Right forelimb (tissue), 1 donor: ENCODE measurements around the gene MYO3B.
A peak's percentile ranks its signal among the peaks of the same experiment; 100 is the strongest.

Experiments
- DNase-seq: peaks from one replicate; pipeline ENCODE4 v3.0.0-alpha.2; 2018

Gene MYO3B

DNA sequence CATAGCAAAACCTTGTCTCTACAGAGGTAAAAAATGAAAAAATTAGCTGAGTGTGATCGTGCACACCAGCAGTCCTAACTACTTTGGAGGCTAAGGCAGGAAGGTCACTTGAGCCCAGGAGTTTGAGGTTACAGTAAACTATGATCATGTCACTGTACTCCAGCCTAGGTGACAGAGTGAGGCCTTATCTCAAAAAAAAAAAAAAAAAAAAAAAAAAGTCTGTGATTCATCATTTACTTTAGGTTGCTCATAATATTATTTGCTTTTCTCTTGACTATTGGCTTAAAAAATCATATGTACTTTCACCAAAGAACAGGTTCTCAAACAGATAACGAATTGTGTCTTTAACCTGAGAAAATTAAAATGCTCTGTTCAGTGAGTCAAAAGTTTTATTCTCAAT is 129.1 kb downstream of the MYO3B start:
- DNase-seq: no peak

DNA sequence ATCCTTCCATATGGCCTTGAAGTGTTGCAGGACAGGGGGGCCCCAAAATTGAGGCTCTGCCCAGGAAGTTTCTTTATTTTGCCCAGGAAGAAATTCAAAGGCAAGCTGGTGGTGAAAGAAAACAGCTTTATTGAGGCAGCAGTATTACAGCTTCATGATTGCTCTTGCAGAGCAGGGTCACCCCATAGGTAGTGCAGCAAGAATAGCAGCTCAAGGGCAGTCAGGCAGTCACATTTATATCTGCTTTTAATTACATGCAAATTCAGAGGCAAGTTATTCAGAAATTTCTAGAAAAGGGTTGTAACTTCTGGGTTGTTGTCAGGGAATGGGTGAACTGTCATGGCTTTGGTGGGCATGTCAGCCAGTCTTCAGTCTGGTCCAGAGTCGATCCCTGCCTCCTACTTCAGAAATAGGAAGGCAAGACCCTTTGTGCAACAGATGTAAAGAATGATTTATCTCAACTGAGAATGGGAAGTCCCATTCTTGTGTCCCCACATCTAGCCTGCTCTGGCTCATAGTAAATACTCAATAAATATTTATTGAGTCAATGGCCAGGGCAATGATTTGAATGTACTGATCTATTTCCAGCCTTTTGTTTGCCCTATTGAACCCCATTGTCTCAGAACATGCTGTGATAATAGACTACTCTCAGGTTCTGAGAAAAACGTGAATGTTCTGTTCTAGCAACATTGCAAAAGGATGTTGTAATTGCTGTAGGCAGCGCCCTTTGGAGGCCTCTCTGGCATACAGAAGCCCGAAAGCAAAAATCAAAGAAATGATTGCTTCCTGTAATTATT is 129.8 kb downstream of the MYO3B start:
- no peak for DNase-seq

DNA sequence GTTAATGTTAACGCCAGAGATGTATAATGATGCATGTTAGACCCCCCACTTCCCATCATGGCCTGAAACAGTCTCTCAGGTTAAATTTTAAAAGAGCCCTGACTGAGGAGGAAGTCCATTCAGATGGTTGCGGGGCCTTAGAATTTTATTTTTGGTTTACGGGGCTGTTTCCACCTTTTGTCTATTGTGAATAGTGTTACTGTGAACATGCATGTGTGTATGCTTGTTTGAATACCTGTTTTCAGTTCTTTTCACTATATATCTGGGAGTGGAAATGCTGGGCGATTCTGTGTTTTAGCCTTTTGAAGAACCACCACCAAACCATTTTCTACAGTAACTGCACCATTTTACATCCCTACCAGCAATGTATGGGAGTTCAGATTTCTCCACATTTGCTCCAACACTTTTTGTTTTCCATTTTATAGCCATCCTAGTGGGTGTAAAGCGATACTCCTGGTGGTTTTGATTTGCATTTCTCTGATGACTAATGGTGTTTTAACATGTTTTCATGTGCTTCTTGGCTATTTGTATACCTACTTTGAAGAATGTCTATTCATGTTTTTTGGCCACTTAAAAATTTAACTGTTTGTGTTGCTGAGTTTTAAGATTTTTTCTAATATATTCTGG is 133.0 kb downstream of the MYO3B start:
- no peak for DNase-seq

DNA sequence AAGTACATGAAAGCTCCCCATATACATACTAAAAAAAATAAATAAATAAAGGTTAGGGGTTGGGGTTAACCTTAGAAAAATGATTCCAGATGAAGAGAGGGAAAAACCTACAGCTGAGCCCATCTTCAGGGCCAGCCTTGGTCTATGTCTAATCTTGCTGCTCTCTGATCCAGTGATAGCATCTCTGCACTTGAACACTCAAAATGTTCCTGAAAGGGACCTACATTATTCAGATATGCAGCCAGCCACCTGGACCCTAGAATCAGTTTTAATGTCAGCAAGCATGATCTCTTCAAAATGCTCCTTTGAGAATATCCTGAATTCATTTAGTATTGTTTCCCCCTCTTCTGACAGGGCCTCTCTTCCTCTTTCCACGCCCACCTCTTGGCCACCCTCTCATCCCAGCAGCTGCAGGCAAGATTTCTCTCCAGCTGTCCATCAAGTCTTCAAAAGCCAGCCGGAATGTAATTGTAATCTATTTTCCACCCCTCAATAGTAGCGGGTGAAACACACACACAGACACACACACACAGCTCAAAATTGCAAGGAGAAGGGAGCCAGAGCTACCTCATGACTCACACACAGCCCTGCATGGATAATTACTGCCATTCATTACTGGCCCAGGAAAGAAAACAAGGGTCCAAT is 135.5 kb downstream of the MYO3B start:
- peak; percentile 47 for DNase-seq

DNA sequence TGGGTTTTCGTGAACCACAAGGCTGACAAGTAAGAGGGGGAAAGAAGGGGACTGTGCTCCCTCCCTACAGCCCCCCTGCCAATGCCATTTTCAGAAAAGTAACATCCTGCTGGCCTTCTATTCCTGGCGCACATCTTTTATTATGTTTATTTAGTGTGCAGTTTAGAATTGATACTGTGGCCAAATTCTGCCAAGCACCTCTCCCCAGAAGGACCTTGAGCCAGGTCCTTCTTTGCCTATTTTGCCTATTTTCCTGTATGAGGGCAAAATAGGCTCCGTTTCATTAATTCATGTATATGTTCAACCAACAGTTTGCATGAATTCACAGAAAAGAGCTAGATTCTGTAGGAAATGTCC is 136.0 kb downstream of the MYO3B start:
- DNase-seq: no peak

DNA sequence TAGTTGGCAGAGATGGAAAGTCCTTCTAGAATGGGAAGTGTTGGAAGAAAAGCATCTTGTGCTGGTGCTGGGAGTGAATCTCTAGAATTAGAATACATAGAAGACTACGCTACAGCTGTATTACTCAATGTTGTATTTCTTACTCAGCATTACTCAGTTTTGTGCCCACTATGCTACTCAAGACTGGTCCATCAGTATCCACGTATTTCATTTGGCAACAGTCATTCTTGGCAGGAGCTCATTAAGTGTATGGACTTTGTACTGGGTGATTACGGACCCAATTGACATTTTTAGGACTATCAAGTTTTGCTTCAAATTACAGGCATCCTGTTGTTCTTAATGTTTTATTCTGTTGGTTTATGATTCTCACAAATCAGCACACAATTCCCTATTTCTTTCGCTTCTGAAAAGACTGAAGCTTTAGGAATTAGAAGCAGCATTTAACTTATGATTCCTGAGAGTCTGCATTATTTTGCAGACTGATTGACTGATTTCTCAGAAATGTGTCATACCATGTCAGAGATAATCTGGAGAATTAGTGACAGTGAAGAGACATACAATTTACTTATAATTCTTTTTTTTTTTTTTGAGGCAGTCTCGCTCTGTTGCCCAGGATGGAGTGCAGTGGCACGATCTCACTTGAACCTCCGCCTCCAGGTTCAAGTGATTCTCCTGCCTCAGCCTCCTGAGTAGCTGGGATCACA is 136.9 kb downstream of the MYO3B start:
- DNase-seq: no peak

DNA sequence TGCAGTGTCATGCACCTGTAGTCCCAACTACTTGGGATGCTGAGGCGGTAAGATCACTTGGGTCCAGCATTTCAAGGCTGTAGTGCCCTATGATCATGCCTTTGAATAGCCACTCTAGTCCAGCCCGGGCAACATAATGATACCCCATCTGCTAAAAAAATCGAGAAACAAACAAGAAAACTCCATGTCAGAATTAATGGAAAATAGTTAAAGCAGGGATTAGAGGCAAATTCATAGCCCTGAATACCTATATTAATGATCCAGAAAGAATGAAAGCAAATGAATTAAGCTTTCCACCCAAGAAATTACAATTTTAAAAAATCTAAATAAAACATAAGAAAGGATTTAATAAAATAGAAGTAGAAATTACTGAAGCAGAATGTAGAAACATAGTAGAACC is 143.0 kb downstream of the MYO3B start:
- DNase-seq: no peak

DNA sequence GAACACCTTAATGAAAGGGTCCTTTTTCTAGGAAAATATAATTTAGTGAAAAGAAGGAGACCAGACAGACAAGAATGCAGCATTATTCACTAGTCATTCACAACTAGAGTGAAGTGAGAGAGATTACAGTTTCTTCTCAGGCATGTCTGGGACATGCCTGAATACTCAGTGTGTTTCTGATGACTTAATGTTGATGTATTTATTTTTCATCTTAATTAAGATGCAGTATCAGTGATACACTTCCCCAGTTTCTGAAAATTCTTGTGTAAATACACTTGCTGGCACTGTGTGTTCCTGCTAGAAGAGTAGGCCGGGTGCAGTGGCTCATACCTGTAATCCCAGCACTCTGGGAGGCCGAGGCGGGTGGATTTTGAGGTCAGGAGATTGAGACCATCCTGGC is 143.6 kb downstream of the MYO3B start:
- DNase-seq: no peak

DNA sequence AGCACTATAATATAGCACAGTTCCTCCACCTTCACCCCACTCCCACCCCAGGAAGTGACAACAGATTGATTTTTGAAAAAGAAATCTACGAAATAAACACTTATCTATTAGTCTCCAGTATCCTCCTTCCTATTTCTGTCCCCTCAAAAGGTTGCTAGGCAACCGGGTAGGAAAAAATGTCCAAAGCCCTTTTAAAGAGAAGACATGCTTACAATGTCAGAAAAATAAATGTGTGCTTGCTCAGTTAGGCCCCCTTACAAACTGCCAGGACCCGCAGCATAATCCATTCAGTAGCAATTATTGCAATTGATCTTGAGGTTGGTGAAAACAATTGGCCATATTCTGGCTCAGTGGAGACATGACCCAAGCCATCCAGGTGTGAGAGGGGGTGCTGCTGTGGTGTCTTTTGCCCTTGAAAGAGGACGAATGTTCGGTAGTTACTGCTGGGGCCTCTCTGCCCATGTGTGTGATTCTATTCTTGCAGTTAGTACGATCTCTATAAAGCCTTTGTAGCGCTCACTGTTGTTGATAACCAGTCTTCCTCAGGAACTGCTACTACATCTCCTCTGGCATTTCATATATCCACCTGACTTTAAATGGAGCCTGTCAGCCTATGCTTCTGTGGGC is 144.3 kb downstream of the MYO3B start:
- DNase-seq: no peak

DNA sequence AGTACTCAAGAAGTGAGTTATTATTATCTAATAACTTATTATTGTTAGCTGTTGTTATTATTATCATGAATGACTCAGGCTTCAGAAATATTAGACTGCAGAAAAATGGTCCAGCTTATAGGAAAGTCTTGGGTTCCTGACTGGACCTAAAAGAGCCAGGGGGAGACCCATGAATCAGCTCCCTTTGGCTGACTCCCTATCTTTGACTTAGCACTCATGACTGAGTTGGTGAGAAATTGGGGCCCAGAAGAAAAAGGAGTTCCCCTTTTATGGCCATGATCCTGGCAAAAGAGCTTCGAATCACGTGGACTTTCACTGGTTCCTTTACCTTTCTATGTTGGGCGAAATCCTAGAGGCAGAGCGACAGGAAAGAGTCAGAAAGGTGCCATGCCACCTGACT is 145.8 kb downstream of the MYO3B start:
- DNase-seq: no peak

DNA sequence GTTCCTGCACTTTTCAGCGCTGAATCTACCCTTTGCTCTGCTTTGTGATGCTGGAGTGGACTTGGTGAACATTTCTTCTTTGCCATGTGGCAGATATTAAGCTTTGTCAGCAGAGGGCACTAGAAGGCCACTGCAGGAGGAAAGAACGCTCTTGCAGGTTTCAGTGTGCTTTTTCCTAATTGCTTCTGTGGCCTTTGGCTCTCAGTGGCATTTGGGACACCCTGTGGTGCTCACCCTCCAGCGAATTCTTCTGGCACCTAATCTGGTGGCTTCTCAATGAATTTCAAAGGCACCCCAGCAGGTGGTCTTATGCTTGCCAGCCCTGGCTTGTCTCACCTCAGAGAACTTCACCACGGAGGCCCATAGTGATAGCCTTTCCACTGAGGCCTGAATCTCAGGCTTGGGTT is 146.7 kb downstream of the MYO3B start:
- no peak for DNase-seq

DNA sequence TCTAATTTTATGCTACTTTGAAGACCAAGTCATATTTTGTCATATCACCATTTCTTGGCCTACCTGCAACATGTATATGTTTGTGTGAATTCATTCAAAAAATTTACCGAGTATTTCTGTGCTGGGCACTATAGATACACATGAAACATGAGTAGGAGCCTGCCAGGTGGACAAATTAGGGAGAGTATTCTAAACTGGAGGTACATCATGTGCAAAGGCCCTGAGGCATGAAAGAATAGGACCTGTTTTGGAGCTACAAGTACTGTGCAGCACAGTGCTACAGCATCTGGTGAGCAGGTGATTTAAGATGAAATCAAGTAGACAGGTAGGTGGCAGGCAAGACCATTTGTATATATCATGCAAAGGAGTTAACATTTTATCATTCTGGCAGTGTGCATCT is 152.9 kb downstream of the MYO3B start:
- DNase-seq: no peak

DNA sequence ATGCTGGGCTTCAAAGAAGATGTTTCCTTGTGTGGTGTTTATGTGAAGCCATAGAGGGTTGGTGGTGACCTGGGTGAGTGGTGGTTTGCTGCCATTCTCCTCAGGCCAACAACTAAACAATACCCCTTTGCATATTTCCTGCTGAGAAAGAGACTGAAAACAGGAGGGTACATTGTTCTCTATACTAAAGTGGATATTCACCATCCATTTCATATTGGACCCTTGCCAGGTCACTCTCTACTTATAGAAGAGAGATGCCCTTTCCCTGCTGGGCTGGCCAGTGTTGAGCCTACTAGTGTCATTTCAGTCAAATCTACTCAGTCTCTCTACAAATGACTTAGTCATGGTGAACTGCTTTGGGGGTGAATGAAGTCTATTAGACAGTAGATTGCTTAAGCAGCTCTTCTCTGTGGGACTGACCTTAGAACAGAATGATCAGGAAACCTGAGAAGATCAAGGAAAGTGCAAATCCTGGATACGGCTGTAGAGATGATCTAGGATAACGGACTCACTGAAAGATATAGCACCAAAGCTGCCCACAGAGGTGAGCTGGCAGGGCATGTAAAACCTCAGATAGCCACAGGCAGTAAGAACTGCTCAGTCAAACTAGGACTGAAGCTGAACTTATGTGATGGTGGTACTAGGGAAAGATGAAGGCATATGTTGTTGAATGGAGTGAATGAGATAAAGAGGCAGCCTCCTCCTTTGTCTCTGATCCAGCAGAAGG is 154.9 kb downstream of the MYO3B start:
- DNase-seq: no peak

DNA sequence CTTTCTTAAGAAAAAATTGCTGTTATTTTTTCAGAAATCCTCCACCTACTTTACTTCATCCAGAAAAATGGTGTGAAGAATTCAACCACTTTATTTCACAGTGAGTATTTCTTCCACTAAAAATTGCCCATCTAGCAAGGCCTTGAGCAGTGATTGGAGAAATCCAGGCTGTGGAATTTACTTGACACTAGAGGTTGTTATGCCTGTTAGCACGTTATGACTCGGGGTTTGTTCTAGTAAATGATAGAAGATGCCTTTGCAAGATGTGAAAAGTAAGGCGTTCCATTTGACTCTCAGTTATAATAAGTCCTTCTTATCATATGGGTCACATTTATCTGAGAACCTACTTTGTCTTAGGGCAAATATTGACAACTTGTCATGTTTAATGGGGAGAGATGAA is 157.4 kb downstream of the MYO3B start:
- no peak for DNase-seq

DNA sequence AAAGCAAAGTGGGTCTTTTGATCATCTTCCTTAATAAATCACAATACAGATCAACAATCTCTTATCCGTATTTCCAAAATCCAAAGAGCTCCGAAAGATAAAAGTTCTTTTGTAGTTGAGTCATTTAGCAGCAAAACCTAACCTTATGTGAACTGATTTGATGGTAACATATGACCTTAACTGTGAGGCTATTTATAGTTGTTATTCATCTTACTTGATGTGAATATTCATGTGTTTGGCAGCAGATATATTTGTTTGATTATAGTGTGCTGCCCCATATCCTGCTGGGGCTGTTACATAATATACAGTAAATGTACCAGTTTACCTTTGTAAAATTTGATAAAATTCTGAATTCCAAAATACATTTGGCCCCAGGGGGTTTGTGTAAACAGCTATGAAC is 158.5 kb downstream of the MYO3B start:
- DNase-seq: no peak

DNA sequence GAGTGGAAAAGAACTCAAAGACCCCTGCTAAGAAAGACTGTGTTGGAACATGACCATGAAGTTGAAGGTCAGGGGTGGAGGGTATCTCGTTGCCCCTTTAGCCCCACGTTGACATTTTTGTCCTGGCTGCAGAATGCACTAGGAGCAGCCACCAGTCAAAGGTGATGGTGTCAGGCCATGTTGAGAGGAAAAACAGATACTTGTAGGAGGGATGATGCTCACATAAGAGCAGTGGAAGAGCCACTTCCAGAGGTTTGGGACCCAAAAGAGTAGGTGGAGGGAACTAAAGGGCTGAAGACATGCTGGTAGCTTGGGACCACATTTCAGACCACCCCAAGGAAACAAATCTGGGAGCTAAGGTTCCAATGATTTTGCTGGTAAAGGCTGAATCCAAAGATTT is 159.0 kb downstream of the MYO3B start:
- no peak for DNase-seq

DNA sequence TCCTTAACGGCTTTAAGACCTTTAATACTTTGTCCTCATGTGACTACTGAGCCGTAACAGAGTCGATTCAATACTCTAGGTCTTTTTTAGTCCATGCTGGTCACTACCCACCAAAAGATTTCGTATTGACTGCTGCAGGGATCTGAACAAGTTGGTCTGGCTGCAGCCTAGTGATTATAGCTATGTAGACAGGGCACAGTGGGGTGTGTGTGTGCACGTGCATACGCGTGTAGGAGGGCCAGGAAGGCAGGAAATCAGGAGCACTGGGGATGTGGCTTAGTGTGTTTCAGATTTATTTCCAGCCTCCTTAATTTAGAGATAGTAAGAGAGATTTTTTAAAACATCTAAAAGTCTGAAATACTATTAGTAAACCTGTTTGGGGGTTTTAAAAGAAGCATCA is 161.4 kb downstream of the MYO3B start:
- no peak for DNase-seq

DNA sequence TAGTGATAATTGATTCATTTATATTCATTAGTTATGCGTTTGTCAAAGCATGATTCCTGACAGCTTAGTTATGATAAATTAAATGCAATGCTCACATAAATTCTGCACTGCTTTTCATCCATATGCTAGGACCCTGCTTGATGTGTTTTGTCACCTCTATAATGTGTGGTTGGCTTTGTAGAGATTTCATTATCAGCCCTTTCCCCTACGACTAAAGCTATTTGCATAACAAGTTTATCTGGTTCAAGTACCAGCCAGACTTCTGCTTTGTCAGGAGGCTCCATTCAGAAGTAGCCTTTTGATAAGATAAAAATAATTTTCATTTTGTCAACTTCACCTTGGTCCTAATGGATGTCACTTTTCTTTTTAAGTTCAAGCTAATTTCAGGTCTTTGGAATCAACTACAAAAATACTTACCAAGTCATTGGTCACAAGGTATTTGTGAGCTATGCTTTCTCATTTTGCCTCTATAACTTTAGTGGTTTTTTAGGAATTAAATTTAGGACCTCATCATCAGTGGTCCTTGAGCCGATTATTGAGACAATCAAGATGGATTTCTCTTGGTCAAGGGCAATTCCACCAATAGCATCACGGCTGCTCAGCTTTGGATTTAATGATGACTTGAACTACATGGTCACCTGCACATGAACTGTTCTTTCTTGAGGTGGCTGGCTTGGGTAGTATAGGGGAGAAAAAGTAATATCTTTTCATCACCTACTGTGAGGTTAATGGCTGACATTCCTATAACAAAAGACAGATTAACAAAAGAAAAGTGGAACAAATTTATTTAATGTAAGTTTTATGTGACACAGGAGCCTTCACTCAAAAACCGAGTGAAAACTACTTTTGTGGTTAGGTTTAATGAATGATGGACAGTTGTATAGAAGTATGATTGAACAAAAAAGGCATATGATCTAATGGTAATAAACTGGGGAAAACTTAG is 162.1 kb downstream of the MYO3B start:
- no peak for DNase-seq

DNA sequence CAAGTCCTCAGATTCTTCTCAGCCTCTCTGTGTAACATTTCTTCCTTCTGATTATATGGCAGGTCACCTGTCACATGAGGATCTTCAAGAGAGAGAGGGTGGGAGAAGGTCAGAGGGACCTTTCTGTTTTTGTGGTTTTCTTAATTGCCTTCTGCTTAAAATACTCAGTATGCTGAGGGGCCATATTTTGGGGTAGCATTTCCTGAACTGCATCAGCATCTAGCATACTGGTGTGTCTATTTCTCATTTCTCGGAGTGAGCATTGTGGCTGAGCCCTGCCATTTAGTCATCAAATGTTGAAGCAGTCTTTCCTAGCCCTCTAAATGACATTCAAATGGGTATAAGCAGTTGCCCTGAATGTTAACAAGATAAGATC is 162.7 kb downstream of the MYO3B start:
- DNase-seq: no peak

DNA sequence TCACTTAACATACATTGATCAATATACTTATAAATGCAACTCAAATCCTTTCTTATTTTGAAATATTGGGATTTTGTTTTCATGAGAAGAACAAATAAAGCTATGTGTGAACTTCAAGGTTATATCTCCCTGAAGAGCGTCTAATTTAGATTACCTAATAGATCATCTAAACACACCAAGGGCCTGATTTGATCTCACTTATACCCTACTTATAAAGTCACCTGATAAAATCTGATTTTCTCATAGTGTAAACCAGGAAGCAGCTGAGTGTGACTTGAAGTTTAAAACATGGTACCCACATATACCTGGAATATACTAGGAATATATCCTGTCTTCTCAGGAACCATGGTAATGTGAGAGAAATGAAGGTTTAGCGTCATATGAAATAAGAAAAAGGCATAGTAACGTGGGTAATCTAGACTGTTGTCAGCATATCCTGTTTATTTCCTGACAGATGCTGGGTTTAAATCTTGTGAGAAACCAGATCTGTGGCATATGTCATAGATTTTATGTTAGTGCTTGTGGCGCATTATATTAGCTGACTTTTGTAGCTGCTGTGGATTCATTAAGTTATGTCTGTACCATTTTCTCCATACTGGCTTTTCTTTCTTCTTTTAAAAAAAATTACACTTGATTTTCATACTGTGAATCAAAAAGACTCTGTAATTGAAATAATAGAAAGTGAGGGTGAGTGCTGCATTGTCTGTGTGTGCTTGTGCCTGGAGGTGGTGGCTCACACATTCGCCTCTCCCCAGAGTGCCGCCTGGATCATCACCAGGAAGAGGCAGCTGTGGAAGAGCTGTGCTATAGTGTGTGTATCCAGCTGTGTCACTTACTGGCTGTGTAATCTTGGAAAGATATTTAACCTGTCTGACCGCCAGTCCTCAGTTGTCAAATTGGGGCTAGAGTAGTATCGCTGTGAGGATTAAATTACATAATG is 164.0 kb downstream of the MYO3B start:
- DNase-seq: no peak
